22Rv1 (cell line): ENCODE data around the gene AOAH.

Experiments used
- ZFX ChIP-seq: fragments of 450-650 bp; IDR thresholded peaks from 2 replicates; pipeline ENCODE4 v1.6.1; 2017; ENCODE audit warnings: antibody characterized with exemption, borderline replicate concordance
- TF ChIP-seq, protein P1 (sequence below): fragments of 450-650 bp; IDR thresholded peaks from 2 replicates; pipeline ENCODE4 v1.5.1; 2017; ENCODE audit warnings: mild to moderate bottlenecking

- TF ChIP-seq, protein P1, sequence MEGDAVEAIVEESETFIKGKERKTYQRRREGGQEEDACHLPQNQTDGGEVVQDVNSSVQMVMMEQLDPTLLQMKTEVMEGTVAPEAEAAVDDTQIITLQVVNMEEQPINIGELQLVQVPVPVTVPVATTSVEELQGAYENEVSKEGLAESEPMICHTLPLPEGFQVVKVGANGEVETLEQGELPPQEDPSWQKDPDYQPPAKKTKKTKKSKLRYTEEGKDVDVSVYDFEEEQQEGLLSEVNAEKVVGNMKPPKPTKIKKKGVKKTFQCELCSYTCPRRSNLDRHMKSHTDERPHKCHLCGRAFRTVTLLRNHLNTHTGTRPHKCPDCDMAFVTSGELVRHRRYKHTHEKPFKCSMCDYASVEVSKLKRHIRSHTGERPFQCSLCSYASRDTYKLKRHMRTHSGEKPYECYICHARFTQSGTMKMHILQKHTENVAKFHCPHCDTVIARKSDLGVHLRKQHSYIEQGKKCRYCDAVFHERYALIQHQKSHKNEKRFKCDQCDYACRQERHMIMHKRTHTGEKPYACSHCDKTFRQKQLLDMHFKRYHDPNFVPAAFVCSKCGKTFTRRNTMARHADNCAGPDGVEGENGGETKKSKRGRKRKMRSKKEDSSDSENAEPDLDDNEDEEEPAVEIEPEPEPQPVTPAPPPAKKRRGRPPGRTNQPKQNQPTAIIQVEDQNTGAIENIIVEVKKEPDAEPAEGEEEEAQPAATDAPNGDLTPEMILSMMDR = no peak
- no peak for TF ChIP-seq ZFX
Measured at GRCh38 chr7:36642414-36642813, 81.9 kb downstream of the AOAH start.
